Nephron progenitor cell (in vitro differentiated cells): ENCODE measurements around the gene DNAH10.

Experiments used
- DNase-seq: peaks from one replicate; pipeline ENCODE4 v3.0.0; 2021
- H3K27ac Mint-ChIP-seq: 2 replicates; pipeline ENCODE4 v1.8.0; 2021; ENCODE audit warnings: mild to moderate bottlenecking, moderate library complexity, mixed read lengths
- H3K27me3 Mint-ChIP-seq: 2 replicates; pipeline ENCODE4 v1.8.0; 2021; ENCODE audit warnings: mild to moderate bottlenecking, low read depth, mixed read lengths; ENCODE audit not compliant: poor library complexity
- H3K36me3 Mint-ChIP-seq: 2 replicates; pipeline ENCODE4 v1.8.0; 2021; ENCODE audit warnings: low read depth, mixed read lengths
- H3K4me1 Mint-ChIP-seq: 2 replicates; pipeline ENCODE4 v1.8.0; 2021; ENCODE audit warnings: mixed read lengths
- H3K4me3 Mint-ChIP-seq: 2 replicates; pipeline ENCODE4 v1.8.0; 2021; ENCODE audit warnings: mild to moderate bottlenecking, moderate library complexity, mixed read lengths
- H3K9me3 Mint-ChIP-seq: 2 replicates; pipeline ENCODE4 v1.8.0; 2021; ENCODE audit warnings: mild to moderate bottlenecking, moderate library complexity, mixed read lengths
- TF ChIP-seq, protein P1 (sequence below): fragments of 200-600 bp; sonication (generic); IDR thresholded peaks from 2 replicates; pipeline ENCODE4 v1.5.0; 2021; ENCODE audit warnings: antibody characterized with exemption

Gene DNAH10

DNA sequence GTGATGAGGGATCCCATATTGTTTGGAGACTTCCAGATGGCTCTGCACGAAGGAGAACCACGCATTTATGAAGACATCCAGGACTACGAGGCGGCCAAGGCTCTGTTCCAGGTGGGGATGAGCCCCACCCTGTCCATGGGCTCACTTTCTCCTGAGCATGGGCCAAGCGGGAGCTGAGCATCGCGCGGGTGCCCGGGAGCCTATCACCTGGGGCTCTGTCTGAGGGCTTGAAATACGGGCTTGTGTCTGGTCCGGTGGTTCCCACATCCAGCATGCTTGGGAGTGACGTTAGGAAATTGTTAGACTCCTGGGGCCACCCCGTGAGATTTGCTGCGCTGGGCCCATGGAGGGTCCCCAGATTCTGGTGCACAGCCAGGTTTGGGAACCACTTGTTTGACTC, 117.6 kb downstream of the DNAH10 start:
- Mint-ChIP-seq H3K9me3 (no peaks in the 10 kb centered on the region), H3K27me3 (peaks cover 73% of the 10 kb centered on the region), H3K36me3 (no peaks in the 10 kb centered on the region), H3K27ac (no peak overlapping the region), H3K4me1 (no peaks in the 10 kb centered on the region), H3K4me3 (no peak overlapping the region)
- TF ChIP-seq, protein P1, sequence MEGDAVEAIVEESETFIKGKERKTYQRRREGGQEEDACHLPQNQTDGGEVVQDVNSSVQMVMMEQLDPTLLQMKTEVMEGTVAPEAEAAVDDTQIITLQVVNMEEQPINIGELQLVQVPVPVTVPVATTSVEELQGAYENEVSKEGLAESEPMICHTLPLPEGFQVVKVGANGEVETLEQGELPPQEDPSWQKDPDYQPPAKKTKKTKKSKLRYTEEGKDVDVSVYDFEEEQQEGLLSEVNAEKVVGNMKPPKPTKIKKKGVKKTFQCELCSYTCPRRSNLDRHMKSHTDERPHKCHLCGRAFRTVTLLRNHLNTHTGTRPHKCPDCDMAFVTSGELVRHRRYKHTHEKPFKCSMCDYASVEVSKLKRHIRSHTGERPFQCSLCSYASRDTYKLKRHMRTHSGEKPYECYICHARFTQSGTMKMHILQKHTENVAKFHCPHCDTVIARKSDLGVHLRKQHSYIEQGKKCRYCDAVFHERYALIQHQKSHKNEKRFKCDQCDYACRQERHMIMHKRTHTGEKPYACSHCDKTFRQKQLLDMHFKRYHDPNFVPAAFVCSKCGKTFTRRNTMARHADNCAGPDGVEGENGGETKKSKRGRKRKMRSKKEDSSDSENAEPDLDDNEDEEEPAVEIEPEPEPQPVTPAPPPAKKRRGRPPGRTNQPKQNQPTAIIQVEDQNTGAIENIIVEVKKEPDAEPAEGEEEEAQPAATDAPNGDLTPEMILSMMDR: no peak
- no peak for DNase-seq

DNA sequence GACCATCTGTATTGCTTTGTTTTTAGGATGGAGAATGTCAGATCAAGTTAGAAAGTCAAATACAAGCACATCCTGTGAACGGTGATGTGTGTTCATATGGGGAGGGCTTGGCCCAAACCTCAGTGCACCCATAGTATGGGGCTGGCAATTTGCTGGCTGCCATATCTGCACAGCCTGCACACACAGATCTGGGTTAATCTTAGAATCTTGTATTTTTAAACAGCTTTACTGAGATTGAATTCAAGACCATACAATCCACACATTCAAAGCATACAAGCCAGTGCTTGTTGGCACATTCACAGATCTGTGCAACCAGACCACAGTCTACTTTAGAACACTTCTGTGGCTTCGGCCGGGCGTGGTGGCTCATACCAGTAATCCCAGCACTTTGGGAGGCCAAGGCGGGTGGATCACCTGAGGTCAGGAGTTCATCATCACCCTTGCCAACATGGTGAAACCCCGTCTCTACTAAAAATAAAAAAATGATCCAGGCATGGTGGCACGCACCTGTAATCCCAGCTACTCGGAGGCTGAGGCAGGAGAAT, 120.1 kb downstream of the DNAH10 start:
- H3K4me1 Mint-ChIP-seq: no peaks in the 10 kb centered on the region
- TF ChIP-seq, protein P1: no peak
- H3K36me3 Mint-ChIP-seq: no peaks in the 10 kb centered on the region
- H3K27ac Mint-ChIP-seq: no peak overlapping the region
- H3K4me3 Mint-ChIP-seq: no peak overlapping the region
- peaks cover 65% of the 10 kb centered on the region for H3K27me3 Mint-ChIP-seq
- H3K9me3 Mint-ChIP-seq: peaks cover 5% of the 10 kb centered on the region
- DNase-seq: no peak

DNA sequence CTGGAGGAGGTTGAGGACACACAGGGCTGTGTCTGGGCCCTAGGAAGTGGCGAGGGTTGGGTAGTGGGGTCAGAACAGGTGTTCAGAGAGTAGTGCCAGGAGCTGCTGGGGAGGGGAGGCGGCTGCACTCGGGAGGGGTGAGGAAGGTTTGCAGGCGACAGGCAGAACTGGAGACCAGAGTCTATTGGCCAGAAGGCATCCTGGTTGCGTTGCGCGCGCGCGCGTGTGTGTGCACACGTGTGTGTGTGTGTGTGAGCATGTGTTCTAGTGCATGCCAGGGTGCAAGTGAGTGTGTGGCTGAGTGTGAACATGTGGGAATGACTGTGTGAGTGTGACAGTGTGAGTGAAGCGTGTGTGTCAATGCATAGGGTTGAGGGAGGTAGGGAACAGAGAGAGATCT, 124.2 kb downstream of the DNAH10 start:
- no peak overlapping the region for H3K4me3 Mint-ChIP-seq
- no peak overlapping the region for H3K27ac Mint-ChIP-seq
- TF ChIP-seq, protein P1: no peak
- H3K9me3 Mint-ChIP-seq: peaks cover 14% of the 10 kb centered on the region
- no peaks in the 10 kb centered on the region for H3K36me3 Mint-ChIP-seq
- DNase-seq: no peak
- H3K27me3 Mint-ChIP-seq: peaks cover 60% of the 10 kb centered on the region
- H3K4me1 Mint-ChIP-seq: peaks cover 24% of the 10 kb centered on the region

DNA sequence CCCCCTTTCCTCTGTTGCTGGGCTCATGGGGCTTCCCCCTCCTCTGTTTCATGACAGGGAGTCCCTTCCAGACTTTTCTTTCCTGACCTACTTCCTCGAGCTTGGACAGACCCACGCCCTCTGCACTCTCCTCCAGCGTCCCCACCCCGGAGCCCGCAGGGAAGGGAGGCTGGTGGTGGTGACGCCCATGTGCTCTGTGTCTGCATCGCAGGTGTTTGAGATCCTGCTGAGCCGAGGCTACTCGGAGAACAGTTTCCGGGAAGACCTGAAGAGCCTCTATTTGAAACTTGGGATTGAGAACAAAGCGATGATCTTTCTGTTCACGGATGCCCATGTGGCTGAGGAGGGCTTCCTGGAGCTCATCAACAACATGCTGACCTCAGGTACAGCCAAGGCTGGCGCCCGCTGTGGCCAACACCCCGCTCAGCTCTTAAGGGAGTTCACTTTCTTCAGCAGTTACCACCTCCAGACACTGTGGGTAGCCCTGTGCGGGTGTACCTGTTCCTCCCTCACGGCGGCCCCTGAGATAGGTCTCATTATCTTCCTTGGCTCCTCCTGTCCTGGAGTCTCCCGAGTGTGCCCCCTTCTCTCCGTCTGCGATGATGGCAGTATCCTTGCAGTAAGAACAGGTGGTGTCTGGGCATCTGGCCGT, 125.0 kb downstream of the DNAH10 start:
- no peak overlapping the region for H3K27ac Mint-ChIP-seq
- H3K4me3 Mint-ChIP-seq: no peak overlapping the region
- H3K9me3 Mint-ChIP-seq: peaks cover 14% of the 10 kb centered on the region
- peaks cover 24% of the 10 kb centered on the region for H3K4me1 Mint-ChIP-seq
- H3K36me3 Mint-ChIP-seq: no peaks in the 10 kb centered on the region
- H3K27me3 Mint-ChIP-seq: peaks cover 61% of the 10 kb centered on the region
- TF ChIP-seq, protein P1: no peak
- no peak for DNase-seq

DNA sequence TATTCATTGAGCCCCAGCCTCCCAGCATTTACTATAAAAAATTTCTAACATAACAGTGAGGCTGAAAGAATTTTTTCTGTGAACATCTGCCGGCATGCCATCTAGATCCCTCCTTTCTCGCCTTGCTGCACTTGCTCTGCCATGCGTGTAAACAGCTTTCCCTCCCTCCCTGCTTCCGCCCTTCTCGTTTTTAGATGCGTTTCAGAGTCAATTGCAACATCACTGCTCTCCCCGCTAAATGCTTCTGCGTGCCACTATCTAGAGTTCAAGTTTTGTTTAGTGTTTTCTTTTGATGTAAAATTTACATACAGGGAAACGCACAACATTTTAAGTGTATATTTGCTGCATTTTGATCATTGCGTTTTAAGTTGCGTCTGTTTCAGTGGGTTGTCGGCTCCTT, 126.9 kb downstream of the DNAH10 start:
- Mint-ChIP-seq H3K27me3 (peaks cover 42% of the 10 kb centered on the region), H3K4me3 (no peak overlapping the region), H3K36me3 (no peaks in the 10 kb centered on the region), H3K27ac (no peak overlapping the region), H3K9me3 (peaks cover 14% of the 10 kb centered on the region), H3K4me1 (peaks cover 24% of the 10 kb centered on the region)
- TF ChIP-seq, protein P1: no peak
- no peak for DNase-seq
